GM21723 (cell line): ENCODE results near the gene ISG20L2.

ENCODE experiments used
- ATAC-seq: cut with Tn5 transposase; IDR thresholded peaks from one replicate; pipeline ENCODE4 v1.9.1; 2021; ENCODE audit warnings: mild to moderate bottlenecking, moderate library complexity; ENCODE audit not compliant: unreplicated experiment

ISG20L2 gene

DNA sequence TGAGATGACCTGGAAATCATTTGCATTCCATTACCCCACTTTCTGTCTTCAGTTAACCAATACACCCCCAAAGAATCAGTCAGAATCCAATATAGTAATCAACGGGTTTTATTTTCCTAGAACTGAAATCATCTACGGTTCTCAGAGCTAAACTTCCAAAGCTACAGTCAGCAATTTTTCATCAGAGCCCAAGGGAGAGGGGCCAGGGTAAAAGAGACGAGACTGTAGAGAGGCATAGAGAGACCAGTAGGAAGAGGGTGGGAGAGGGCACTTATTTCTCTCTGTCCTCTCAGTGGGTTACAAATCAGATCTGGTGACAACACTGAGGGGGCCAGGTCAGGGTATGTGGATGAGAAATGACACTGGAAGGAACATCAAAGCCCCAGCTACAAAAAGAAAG is 13.5 kb upstream of the ISG20L2 start:
- ATAC-seq, result no peak

DNA sequence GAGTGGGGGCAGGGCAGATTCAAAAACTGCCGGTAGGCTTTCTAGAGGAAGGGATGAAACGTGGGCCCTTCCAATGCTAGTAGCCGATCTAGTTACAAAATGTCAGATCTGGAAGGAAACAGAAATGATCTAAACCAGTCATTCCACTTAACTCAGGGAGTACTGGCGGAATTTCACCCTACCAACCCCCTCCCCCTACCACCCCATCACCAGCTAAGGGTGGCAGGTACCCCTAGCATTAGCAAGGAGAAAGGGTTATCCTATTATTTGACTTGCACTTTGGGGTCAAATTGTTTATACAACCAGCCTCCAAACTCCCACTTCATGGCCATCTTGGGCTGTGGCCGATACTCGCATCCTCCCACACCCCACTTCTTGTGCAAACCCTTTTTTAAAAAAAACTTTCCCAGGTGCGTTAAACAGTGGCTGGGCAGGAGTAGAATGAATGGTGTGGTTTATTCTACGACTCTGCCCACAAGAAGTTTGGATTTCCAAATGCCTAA is 13.0 kb upstream of the ISG20L2 start:
- ATAC-seq, result peak; percentile 1

DNA sequence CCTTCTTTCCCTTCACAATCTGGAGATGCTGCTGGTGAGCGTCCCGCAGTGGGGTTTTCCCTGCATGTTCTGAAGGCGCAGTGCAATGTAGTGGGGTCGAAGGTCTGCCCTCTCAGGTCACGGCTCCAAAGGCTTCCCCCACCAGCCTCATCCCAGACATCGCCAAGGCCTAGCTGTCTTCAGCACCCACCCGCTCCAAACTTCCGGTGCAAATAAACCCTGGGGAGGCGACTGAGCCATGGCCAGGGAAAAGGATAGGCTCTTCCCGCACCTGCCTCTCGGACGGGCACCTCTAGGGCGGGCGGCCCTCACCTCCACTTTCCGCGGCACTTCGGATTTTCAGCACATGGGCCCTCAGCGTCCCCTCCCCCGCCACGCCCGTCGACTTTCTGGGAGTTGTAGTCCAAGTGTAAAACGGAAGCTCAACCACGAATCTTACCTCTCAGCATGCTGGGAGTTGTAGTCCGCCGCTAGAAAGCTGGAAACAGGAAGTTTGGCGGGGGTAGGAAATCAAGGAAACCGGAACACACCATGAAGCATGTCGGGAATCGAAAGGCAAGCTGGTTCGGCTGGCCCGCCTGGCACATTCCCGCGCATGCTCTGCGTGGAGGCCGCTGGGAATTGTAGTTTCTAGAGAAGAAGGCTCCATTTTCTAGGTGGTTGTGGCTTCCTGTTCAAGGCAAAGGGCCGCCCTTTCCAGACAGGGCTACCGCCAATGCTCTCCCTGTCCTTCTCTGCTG is 12.3 kb upstream of the ISG20L2 start, which contains the start of gene MRPL24:
MRPL24 (minus strand) TSS at position 348 of the 740 bp plus-strand sequence. CDS start 2,384 bp downstream, outside the sequence.
- ATAC-seq, result peak; percentile 77

DNA sequence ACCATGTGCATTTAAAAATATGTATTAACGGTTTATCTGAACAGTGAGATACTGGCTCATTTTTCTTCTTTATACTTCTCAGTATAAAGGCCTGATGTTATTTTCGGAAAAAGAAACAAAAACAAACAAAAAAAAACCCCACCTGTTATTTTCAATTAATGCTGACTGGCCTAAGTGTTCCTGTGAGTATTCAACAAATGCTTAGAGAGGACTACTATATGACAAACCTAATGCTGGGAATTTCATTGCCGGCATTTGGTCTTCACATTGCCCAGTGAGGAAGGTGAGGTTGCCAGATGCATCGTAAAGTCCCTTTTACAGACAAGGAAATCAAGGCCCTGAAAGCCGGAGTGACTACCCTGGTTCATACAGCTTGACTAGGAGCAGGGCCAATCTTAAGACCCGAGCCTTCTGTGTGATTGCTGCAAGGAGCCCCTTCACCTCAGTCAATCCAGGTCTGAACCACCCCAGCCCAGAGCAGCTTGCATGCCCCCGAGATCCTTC is 11.7 kb upstream of the ISG20L2 start:
- ATAC-seq, result no peak

DNA sequence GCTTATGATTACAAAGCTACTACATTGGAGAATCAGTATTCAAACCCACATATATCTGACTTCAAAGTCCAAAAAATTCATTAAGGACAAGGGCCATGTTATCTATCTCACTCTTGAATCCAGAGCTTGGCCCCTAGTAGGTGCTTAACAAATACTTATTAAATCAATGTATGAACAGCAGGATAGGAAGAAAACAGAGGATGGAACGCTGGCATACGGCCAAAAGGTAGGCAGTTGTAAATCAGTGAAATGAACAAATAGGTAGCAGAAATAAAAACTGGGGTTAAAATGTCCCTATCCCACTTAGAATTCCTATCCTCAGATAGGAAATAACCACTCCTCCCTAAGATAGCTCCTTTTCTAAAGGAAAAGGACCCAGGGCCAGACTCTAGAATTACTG is 10.3 kb upstream of the ISG20L2 start:
- no peak for ATAC-seq

DNA sequence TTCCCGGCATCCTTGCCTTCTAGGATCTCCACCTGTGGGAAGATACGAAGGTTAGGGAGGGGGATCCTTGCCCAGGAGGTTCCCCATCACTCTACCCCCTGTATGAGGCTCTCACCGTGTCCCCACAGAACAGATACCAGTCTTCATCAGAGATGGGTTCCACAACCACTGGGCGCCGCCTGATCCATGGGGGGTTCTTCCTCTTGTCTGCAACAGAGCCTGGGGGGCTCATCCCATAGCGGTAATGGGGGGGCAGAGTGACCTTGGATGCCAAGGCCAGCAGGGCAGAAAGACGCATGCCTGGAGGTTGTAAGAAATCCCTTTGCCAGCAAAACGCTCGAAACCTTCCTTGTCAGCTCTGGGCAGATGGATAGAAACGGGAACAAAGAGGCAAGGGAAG is 9.8 kb upstream of the ISG20L2 start:
- ATAC-seq, result no peak

DNA sequence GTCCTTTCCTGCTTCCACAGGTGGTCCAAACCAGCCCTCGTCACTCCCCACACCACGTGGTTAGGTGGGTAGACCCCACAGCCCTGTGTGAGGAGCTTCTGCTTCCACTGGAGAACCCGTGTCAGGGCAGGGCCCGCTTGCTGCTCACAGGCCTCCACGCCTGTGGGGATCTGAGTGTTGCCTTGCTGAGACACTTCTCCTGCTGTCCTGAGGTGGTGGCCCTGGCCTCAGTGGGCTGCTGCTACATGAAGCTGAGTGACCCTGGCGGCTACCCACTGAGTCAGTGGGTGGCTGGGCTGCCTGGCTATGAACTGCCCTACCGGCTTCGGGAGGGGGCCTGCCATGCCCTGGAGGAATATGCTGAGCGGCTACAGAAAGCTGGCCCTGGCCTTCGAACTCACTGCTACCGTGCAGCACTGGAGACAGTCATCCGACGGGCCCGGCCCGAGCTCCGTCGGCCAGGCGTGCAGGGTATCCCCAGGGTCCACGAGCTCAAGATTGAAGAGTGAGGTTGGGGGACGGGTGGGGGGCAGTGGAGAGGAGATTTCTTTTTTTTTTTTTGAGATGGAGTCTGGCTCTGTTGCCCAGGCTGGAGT is 5.5 kb upstream of the ISG20L2 start:
- no peak for ATAC-seq

DNA sequence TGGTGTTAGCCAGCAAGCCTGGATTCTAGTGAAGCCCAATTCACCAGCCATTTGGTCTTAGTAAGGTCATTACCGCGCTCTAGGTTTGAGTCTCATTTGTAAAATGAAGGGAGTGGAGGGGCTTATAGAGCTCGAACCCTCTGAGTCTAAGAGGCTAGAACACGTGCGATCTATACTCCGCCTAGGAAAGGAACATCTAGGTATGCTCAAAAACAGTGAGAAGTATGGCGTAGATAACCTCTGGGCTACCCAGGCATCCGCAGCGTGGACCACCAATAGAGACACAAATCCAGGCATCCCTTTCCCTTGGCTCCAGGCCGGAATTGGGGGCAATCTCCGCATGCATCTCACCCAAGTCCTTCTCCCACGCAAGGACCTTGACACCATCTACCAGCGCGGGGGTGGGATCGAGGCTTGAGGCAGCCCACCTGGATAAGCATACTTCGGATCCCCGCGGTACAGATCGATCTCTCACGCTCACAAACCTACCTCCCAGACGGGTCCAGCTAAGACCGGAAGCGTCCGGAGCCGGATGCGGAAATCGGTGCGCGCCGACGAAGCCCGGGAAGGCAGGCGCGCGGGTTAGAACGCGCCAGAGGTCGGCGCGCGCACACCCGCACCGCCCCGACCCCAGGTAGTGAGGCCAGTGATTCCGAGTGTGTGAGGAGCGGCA is 504 bp downstream of the ISG20L2 start, which contains the start of gene METTL25B:
METTL25B (plus strand) TSS at position 544 of the 673 bp plus-strand sequence. CDS start 636 bp downstream, outside the sequence.
- peak; percentile 66 for ATAC-seq

DNA sequence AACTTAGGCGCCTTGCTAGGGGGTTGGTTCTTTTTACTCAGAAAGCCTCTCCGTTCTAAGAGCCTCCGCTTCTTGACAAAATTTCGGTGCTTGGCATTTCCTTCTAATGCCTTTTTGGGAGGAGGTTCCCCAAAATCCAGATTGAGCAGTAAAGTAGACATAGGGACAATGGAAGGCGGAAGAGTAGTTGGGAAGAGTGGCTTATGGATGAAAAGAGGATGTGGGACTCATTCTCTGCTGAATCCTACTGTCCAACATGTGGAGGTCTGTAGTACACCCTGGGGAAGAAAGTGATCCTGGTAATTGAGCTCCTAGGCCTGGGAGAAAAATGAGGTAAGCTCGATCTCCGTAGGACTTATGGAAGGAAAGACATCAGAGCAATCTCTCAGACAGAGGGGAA is 1.1 kb downstream of the ISG20L2 start:
- ATAC-seq, result no peak

DNA sequence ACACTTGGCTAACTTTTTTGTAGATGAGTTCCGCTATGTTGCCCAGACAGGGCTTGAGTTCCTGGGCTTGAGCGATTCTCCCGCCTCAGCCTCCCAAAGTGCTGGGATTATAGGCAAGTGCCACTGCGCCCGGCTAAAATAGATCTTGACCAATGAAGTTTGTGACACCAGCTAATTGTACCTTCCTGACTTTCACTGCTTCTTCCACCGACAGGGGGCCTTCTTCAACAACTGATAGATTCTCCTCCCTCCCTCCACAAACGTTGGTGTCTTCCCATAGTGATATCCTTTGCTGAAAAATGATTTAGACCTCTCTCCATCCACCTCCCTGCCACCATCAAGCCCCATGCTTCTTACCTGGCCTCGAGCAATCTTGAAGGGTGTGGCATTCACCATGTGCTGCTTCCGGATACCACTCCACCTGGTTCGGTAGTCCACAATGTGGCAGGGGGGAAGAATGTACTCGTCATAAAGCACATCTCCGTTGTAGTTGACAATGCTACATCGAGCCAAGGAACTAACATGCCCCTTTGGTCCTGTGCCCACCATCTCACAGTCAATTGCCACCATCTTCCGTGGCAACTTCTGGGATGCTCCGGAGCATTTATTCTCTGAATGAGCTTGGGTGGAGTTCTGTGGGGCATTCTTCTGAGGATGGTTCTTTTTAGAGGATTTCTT is 1.9 kb downstream of the ISG20L2 start:
- no peak for ATAC-seq

DNA sequence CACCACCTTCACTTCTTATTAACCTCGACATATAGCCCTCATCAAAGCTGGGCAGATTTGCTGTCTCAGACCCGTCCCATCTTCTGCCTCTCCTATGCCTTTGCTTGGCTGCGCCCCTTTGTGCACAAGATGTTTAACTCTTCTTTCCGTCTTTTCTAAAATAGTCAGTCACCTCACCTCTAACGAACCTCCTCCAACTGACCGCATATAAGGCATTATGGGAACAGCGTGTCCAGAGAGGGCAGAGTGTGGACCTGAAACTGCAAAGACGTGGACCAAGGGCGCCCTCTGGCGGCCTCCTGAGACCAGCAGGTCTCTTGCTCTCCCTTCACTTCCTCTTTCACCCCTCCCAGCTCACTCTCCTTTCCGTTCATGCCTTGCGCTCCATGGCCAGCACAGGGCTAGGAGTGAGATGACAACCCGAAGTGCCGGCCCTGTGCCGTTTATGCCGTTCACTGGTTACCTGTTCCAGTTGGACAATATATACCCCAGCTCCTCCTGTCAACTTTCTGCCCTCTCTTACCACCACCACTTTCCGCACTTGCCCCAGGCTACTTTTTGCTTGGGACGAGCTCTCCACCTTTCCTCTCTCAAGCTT is 2.8 kb downstream of the ISG20L2 start:
- ATAC-seq, result peak; percentile 42

DNA sequence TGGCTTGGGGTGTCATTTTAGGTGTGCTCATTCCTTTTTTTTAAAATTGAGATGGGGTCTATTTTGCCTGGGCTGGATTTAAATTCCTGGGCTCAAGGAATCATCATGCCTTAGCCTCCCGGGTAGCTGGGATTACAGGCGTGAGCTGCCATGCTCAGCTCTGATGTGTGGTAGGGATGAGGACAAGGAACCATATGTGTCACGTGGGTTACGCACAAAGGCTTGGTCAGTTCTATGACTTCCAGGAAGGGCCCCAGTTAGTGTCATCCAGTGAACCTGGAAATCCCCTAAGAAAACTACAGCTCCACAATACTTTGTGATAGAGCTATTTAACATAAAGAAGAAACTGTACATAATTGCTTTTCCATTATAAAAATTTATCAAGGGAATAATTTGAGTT is 7.0 kb downstream of the ISG20L2 start:
- no peak for ATAC-seq

DNA sequence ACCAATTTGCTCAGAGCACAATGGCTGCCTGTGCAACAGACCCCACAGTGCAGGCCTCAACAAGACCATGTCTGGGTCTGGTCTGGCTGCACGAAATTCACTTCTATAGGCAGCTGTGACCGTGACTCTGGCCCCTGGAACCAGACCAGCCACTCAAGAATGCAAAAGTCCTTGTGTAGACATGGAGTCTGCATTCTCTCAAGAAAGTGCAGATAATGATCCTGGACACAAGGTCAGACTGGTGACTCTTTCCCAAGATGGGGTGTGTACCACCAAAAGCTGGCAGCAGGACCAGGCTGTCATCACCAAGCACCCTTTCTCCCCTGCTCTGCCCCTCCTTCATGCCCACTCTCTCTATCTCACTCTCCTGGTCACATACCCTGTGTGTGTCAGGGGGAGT is 7.4 kb downstream of the ISG20L2 start:
- ATAC-seq, result no peak

DNA sequence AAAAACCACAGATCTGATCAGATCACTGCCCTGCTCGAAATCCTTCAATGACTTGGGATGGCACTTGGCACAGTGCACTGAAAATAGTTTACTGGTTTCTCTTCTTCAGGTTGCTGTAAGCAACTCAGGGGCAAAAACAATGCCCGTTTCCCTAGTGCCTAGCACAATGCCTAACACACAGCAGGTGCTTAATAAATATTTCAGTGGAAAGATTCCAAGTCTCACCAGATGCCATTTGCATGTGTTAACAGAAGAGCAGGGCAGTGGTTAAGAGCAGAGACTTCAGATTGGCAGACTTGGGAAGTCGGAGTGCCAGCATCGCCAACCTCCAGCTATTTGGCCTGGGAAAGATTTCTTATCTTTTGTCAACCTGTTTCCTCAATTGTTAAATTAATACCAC is 11.2 kb downstream of the ISG20L2 start:
- ATAC-seq, result no peak

DNA sequence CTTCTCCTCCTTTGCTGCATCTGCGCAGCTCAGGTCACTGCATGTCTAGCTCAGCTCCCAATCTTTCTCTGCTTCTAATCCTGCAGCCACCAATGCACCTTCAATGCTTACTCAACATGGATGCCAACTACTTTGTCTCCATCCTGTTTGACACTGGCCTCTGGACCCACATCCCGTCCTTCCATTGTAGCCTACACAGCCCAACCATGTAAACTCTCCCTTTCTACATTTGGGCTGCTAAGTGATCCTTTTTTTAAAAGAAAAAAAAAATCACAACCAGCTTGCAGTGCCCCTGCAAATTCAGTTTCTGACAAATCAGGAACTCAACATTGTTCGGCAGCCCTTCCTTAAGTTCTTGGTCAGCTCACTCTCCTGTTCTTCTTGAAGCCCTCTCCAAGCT is 13.7 kb downstream of the ISG20L2 start:
- no peak for ATAC-seq

DNA sequence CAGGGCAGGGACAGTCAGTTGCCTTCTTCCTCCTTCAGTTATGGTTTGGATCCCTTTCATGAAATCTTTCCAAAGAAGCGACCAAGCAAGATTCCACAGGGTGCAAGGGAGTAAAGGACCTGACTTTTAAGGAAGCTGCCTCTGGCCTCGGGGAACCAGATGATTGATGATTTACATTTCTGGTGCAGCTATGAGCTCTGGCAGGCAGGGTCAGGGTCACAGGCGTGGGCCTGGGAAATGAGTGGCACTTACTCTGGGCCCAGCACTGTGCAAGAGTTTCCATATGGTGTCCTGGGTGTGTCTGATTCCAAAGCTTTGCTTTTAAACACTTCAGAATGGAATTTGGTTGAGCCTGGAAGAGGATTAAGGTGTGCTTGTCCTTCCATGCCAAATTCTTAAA is 15.9 kb downstream of the ISG20L2 start:
- no peak for ATAC-seq

DNA sequence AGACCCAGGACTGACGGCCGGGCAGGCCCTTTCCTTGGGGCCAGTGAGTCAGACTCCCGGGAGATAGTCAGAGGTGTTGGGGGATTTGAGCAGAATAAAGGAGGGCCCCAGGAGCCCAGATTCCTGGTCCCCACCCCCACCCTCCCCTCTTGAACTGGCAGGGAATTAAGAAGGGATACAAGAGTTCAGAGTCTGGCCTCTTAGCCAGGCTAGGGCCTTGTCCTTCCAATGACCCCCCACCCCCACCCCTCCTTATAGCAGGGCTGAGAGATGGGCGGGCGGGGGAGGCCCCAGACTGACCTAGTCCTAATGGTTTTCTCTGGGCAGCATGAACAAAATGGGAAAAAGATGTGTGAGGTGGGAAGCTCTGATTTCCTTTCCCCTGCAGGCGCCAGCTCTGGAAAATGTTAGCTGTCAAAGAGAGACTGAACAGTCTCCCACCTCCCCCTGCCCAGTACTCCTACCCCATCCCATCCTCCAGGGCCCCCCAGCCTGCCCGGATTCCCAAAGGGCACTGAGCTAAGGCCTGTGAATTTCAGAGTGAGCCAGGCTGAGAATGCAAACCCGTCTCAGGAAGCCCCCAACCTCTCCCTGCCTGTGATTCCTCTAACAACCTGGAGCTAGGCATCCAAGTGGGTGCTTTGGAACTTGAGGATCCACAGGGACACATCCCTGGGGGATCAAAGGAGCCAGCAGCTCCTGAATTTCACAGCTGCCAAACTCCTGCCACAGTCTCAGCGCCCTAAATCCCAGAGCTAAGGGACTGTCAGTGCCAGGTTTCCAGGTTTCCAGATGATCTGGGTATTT is 17.4 kb downstream of the ISG20L2 start:
- no peak for ATAC-seq

DNA sequence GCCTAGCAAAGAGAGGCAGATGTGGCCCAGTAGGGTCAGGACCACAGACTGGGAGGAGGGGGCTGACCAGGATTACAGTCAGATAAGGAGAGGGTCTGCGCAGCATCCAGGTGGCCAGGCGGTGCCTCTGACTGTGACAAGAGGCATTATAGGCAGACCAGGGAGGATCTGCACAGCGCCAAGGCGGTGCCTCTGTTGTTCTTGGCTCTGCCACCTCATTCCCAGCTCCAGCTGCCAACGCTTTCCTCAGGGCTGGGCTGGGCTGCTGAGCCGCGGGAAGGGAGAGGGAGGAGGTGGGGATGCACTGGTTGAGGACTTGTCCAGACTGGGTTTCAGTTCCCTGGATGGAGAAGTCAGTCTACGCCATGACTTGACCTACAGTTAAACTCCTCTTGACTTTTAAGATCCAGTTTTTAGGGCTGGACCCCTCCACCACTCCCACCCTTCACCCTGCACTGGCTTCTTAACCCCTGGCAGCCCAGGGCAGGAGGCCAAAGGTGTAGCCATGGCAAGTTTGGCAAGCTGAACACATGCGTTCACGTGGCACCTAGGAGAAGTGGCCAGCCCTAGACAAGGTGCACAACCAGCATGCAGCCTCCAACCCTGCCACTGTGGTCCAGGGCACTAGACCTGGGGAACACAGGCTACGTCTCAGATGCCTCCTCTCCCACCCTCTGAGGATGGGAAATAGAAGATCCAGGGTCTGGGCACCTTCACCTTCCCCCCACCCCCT is 18.6 kb downstream of the ISG20L2 start:
- no peak for ATAC-seq

DNA sequence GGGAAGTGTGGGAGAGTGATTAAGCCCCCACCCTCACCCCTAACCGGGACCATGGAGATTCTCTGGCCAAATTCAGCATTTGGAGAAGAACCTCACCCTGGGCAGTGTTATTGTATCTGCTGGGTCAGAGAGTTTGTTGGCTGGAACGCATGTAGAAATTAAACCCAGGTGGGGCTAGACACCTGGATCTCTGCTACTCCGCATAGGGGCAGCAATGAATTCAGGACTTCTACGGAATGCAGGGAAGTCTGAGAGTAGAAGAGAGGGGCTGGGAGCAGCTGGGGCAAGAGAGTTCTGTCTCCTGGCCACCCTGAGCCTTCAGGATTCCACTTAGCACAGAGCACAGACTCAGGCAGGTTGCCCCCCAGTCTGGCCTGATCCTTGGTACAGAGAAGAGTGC is 19.5 kb downstream of the ISG20L2 start:
- no peak for ATAC-seq
